Hypothalamus (tissue), 51 donors: ENCODE measurements around the gene RPP14.
"Not testable (repeated sequence)": the region's sequence is repeated elsewhere in the genome, so short reads cannot be mapped to it uniquely, and the experiment has no call there.

Source experiments
- DNase-seq, 51 donors: peaks; one replicate each; lab custom pipeline; 2025; lab: John Stamatoyannopoulos, UW

The RPP14 gene

DNA sequence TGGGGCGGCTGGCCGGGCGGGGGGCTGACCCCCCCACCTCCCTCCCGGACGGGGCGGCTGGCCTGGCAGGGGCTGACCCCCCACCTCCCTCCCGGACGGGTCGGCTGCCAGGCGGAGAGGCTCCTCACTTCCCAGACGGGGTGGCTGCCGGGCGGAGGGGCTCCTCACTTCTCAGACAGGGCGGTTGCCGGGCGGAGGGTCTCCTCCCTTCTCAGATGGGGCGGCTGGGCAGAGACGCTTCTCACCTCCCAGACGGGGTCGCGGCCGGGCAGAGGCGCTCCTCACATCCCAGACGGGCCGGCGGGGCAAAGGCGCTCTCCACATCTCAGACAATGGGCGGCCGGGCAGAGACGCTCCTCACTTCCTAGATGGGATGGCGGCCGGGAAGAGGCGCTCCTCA is 15.6 kb upstream of the RPP14 start:
- DNase-seq, result not testable (repeated sequence)

DNA sequence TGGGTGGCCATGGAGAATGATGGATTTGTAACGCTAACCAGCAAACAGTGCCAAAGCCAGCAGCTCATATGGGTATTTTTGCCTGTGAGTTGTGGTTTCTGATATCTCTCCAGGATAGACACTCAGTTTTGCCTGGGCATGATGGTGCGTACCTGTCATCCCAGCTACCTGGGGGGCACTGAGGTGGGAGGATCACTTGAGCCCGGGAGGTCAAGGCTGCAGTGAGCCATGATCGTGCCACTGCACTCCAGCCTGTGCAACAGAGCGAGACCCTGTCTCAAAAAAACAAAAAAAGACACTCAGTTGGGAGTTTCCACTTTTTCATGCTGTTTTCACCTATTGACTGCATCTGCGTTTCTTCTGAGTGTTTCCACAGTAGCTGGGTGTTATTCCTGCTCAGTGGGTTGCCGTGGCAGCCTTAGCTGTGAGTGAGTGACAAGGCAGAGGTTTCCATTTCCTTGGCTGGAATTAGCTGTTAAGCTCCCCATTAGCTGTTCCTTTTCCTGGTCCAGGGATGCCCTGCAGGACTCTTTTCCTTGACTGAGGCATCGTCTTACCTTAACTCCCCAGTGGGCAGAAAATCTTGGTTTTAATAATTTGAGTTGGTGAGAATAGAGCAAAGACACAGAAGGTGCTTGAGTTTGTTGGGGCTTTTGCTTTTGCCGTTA is 14.2 kb upstream of the RPP14 start:
- DNase-seq, result no peak

DNA sequence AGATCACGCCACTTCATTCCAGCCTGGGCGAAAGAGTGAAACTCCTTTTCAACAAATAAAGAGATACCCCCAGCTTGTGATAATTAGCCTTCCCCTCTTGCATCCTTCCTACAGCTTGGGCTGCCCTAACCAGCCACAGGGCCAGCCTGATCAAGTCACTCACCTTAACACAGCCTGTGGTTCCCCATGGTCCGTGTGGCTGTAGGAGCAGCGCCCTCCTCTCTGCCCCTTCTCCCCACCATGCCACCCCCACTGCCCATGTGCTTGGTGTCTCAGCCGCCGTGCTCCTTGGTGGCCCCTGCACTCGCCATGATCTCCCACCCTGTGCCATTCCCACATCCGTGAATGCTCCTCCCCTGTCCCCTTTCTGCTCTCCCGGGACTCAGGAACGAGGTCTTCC is 13.2 kb upstream of the RPP14 start:
- no peak for DNase-seq

DNA sequence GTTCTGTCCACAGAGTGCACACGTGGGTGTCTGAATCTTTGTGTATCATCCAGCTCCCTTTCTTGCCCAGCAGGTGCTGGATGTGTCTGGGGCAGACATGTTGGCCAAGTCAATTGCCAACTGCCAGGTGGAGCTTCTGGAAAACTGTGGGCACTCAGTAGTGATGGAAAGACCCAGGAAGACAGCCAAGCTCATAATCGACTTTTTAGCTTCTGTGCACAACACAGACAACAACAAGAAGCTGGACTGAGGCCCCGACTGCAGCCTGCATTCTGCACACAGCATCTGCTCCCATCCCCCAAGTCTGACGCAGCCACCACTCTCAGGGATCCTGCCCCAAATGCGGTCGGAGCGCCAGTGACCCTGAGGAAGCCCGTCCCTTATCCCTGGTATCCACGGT is 12.5 kb upstream of the RPP14 start:
- DNase-seq, result peak in 28 of 51 donors; percentile 13 to 64 (median 38)

DNA sequence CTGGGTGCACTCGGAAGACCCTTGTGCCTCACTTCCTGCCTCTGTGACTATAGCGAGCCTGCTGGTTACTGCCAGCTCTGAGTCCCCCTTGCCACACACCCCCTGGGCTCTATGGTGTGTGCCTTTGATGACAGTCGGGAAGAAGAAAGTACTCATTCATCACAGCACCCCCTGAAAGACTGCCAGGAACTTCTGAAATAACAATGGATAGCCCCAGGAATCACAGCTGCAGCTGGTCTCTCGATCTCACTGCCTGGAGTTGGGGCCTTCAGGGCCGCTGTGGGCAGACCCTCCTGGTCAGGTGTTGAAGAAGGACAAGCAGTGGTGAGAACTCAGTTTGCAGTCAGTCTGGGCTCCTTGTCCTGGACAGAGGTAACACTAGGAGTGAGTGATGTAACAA is 9.8 kb upstream of the RPP14 start:
- peak in 41 of 51 donors; percentile 6 to 89 (median 51) for DNase-seq

DNA sequence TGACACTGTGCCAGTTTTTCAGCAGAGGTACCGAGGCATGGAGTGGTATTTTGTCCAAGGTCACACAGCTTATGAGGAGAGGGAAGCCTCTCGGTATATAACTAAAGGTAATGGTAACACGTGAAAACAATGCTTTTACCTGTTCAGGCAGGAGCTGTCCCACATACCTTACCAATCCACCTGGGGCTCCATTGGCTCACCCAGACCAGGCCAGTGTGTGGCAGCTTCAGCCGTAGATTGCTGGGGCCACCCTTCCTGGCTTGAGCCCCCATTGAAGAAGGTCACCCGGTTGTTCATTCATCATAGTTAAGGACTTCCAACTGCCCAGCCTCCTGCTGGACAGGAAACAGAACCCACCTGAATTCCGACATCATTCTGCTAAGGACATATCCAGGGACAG is 9.2 kb upstream of the RPP14 start:
- DNase-seq, result no peak

DNA sequence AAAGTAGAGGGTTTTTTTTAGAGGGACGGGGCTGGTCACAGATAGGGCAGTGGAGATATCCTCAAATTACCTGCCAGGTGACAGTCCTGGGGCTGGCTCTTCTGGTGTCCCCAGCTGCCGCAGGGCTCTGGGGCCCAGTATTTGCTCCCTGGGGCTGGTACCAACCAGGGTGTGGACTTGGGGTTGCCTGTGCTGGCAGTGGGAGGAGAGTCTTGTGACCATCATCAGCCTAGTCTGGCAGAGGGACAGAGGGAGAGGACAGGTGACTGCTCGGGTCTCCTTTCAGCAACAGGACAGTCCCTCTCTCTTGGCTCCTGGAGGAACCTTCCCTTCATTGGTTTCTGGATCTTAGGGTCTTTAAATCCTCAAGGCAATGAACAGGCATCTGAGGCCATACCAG is 7.9 kb upstream of the RPP14 start:
- no peak for DNase-seq

- DNase-seq, result no peak
These were observed 7.0 kb upstream of the RPP14 start for GRCh38 chr3:58299075-58299474.

- peak in 3 of 51 donors; percentile 3 to 41 (median 16) for DNase-seq
These were observed 6.1 kb upstream of the RPP14 start for GRCh38 chr3:58299839-58300516.

GRCh38 chr3:58307639-58308215 is 1.7 kb downstream of the RPP14 start:
- DNase-seq, result no peak

DNA sequence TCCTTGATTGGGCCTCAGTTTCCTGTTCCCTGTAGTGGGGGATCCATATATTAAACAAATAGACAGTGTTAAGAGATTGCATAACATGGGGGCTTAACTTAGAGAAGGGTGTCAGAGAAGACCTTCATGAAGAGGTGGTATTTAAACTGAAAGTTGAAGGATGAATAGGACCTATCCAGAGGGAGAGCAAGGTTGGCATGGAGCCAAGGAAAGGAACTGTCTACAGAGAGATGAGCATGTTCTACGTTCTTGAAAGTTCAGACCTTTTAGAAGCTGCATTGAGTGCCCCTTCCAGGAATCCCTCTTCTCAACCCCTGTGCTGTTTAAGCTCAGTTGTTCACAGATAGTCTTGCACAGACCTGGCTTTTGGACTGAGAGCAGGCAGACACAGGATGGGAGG is 2.7 kb downstream of the RPP14 start:
- DNase-seq, result no peak

DNA sequence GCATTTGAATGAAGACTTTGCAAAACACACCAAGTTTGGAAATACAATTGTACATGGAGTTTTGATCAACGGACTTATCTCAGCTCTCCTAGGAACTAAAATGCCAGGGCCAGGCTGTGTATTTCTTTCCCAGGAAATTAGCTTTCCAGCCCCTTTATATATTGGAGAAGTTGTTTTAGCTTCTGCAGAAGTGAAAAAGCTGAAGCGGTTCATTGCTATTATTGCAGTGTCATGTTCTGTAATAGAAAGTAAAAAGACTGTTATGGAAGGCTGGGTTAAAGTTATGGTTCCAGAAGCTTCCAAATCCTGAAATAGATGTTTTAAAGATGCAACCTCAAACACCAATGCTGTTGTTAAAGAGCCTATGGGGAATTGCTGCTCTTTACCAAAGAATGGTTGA is 11.8 kb downstream of the RPP14 start:
- DNase-seq, result no peak

DNA sequence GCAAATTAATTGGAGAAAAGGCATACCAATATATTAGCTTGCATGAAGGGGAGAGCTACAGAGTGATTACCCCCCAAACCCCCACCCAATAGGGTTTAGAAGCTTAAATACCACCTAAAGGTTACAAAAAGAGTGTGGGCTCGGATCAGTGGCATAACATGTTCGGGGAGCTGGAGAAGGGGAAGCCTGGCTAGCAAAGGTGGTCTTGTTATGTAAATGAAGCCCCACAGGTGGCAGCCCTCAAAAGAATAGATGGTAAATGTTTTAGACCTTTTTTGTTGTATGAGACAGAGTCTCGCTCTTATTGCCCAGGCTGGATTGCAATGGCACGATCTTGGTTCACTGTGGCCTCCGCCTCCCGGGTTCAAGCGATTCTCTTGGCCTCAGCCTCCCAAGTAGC is 15.7 kb downstream of the RPP14 start:
- no peak for DNase-seq

DNA sequence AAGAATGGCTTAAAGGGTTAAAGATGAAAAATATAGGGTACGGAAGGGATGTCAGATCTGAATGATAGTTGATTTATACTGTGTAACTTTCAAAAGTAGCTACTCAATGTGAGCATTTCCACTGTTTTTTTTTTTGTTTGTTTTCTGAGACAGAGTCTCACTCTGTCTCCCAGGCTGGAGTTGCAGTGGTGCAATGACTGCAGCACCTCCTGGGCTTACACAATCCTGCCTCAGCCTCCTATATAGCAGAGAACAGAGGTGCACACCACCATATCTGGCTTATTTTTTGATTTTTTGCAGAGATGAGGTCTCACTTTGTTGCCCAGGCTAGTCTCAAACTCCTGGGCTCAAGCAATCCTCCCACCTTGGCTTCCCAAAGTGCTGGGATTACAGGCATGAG is 16.7 kb downstream of the RPP14 start:
- DNase-seq, result no peak

DNA sequence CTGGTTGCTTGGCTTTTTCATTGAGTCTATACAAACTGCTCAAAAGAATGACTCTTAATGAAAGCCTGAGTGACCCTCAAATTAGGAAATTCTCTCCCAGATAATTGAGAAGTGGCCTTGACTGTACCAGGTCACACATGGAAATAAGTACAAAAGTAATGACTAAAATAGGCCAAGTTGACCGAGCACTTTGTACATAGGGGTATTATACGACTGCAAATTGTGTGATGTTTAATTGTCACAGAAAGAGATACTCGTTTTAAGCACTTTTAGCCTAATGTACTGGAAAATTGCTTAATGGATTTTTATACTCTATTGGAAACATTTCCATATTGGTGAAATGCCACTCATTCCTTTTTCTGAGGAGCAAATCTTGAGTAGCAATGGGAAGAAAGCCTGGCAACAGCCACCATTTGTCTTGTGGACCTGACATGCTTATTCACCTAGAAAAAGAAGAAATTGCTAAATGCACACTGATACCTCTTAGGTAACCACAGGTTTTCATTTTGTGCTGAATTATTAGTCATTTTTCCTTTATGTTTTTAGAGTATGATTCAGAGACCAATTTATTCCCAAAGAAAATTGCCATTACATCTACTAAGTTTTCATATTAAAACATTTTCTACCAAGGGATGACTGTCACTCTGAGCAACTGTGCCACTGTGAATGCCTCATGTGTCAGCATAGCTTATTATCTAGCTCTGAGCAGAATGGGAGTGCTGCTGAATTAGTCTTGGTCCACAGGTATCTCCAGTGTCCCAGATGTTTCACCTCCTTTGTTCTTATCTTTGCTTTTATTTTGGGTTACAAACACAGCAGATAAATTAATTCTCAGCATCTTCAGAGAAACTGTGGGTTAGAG is 17.7 kb downstream of the RPP14 start:
- DNase-seq, result peak in 1 of 51 donors; percentile 29

GRCh38 chr3:58324391-58325390 is 18.6 kb downstream of the RPP14 start:
- no peak for DNase-seq

DNA sequence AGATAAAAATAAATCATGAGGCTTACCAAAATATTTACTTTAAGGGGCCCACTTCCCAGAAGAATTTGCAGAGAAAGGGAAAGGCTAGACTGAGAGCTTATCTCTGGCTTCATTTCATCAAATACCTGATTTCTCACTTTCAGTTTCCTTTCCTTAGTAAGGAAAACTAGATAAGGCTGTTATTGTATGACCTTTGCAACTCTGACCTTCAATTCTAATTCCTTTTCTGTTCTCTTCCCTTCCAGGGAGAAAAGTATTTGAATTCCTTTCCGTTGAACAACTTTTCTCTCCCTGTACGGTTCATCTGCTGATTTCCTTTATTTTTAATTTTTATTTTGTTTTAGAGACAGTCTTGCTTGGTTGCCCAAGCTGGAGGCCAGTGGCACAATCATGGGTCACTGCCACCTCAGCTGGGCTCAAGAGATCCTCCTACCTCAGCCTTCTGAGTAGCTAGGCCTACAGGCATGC is 19.5 kb downstream of the RPP14 start:
- no peak for DNase-seq

DNA sequence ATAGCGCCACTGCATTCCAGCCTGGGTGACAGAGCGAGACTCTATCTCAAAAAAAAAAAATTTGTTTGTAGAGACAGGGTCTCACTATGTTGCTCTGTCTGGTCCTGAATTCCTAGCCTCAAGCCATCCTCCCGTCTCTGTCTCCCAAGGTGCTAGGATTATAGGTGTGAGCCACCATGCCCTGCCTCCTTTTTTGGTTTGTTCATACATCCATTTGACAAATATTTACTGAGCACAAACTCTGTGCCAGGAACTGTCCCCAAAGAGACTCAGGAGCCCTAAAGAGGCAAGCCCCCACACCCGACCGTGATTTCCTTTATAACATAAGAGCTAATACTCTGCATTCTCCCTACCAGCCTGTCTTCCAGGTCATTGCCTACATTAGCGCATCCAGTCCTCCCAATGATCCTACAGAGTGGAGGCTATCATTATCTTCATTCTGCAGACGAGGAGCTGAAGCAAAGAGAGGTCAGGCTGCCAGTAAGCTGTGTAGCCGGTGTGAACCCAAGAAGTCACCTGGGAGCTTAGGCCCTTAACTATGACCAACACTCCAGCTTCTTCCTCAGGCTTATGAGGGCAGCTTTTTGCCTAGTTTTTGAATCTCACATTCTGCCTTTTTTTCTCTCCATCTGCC is 20.3 kb downstream of the RPP14 start:
- DNase-seq, result no peak

DNA sequence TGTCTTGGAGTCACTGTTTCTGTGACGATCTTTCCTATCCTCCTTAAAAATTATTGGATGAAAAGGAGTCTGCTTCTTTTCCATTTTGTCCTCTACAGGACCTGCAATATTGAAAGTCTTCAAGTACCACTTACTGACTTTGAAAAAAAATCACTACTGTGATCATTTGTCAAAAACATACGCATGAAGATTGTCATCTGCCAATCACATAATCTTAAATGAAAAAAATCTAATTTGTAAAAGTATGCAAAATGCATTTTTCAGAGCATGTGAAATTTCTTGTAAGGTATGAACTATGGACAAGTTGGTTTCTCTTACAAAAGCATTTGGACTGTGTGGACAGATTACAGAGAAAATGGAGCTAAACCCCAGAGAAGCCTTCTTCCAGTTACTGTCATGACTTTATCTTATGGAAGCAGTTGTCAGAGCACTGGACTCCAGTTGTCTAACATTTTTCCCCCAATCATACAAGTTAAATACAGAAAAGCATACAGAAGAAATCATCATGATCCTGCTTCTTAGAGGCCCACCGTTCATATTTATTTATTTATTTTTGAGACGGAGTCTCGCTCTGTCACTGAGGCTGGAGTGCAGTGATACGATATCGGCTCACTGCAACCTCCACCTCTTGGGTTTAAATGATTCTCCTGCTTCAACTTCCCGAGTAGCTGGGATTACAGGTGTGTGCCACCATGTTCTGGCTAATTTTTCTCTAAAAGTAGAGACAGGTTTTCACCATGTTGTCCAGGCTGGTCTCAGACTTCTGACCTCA is 23.3 kb downstream of the RPP14 start:
- no peak for DNase-seq
